Stromal cell of bone marrow (primary cell): Measurements from ENCODE around the gene AGAP3.

Source experiments
- DNase-seq: peaks from one replicate; pipeline ENCODE4 v3.0.0-alpha.2; 2012; ENCODE audit warnings: low read depth

The AGAP3 gene

GRCh38 chr7:151161757-151162156 is 75.5 kb downstream of the AGAP3 start:
- no peak for DNase-seq

- DNase-seq: no peak
These were observed 80.4 kb downstream of the AGAP3 start for GRCh38 chr7:151166629-151167196.

- no peak for DNase-seq
These were observed 81.1 kb downstream of the AGAP3 start, which contains the start of gene GBX1 for GRCh38 chr7:151167197-151167961. TSS of gene GBX1 (minus strand) at chr7:151167694. CDS start at chr7:151167548, 146 bp downstream.

- no peak for DNase-seq
These were observed 81.9 kb downstream of the AGAP3 start for GRCh38 chr7:151168003-151168786.

DNA sequence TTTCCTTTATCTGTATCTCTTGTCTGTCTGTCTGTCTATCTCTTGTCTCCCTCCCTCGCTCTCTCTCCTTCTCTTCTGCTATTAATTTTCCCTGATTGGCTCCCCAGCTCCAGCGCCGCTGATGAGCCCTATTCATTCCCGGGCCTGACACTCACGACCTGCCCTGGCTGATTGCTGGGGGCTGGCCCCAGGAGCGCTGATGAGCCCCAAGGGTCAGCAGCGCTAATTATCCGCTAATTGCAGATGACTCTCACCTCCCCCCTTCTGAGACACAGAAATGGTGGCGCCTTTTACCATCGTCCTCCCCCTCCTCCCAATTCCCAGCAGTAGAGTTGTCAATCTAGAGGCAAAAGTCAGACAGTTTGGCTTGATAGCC is 82.5 kb downstream of the AGAP3 start:
- no peak for DNase-seq

GRCh38 chr7:151172273-151173141 is 86.2 kb downstream of the AGAP3 start:
- peak; percentile 36 for DNase-seq

DNA sequence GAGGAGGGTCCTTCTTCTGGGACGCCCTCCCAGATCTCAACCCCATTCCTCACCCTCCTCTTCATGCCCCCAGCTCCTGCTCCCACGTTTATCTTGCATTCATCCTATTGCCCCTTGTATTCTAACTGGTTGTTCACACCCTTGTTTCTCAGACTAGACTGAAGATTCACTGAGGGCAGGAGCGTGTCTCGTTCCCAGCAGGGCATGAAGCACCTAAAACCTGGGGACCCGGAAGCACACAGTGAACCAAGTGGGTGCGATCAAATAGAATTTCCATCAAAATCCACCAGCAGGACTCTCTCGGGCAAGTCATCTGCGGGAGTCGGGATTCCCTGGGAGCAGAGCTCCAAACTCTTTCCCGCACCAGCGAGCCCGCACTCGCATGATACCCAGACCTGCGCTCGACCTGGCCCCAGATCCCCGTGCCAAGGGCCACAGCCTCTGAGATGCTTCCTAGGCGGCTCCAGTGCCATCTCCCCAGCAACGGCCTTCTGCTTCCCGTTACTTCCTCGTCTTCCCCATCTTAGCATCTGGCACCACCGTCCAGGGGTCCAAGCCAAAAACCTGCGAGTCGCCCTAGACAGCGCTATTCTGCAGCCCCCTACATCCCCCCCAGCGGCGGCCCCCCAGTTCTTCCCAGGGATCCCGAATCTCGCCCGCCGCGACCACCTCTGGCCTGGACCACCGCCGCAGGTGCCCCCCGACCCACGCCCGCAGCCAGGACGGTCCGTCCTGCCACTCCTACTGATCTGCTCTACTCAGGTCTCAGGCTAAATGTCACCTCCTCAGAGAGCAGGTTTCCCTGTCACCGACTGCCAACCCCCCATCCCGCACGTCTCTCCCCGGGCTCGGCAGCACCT is 87.3 kb downstream of the AGAP3 start:
- no peak for DNase-seq

DNA sequence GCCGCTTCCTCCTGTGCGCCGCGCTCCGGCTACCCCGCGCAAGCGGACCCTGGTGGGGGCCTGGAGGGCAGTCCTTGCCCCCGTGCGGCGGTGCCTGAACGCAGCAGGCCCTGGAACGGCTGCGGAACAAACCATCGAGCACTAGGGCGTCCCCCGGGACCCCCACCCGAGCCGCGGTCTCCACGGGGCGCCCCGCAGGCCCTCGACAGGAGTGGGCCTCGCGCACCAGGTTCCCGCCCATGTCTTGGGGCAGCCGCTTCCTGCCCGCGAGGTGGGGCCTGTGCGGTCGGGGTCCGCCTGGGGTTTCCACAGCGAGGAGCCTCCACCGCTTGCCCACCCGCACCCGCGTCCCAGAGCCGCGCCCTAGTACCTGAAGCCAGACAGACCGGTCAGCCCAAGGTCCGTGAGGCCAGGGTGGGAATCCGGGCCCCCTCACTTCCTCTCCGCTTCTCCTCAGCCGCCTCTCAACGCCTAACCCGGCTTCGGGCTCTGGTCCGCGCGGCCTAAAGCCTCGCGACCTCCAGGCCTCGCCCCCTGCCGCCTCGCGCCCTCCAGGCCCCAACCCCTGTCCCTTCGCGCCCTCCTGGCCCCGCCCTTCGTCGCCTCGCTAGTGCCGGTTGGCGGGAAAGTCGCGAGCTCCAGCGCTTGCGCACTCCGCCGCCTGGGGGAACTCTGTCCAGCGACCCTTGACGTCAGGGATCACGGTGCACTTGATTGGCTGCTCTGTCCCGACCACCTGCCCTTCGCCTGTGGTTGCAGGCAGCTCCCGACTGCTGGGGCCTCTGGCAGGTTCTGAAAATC is 88.2 kb downstream of the AGAP3 start:
- no peak for DNase-seq

DNA sequence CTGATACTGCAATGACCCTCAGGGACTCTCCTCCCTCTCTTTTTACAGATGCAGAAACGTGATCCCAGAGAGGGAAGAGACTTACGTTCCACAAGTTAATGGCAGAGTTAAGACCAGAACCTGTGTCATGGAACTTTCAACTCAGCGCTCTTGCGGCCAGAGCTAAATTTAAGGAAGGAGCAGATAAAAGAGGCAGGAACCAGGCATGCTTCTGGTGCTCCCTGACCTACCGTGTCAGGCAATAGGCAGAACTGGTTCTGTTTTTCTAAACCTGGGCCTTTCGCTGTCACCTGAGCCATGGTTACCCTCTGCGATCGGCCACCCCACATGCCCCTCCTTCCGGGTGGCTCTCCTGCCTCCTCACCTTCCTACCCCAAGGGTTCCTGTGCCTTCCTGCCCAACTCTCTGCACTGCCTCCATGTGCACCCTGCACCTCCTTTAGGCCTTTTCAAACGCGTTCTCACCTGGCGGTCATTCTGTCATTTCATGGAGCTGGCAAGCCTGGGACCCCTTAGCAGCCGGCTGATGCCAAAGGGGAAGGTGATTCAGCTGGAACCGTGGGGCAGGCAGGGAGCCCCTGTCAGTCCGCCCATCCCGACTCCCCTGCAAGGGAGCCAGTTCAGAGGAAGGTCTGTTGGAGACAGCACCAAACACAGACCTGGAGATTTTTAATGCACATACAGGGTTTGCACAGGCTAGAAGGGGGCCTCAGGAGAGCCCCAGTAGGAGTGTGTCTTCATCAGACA is 88.9 kb downstream of the AGAP3 start:
- no peak for DNase-seq

GRCh38 chr7:151175793-151176311 is 89.6 kb downstream of the AGAP3 start:
- no peak for DNase-seq

DNA sequence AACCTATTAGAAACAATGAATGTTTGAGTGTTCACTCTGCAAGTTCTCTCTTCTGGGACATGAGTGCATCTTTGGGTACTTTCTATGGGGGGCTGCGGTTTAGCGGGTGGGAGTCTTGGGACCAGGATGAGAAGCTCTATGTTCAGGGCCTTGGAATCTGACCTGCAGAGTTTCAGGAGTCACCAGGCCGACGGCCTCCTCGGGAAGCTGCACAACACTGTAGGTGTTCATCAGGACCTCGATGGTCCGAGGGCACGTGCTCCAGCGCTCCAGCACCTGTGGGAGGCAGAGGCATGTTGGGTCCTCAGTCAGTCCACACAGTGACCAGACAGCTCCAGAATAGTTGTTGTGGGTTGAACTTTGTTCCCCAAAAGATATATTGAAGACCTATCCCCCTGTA is 90.1 kb downstream of the AGAP3 start:
- no peak for DNase-seq

GRCh38 chr7:151177310-151177709 is 91.0 kb downstream of the AGAP3 start:
- no peak for DNase-seq

DNA sequence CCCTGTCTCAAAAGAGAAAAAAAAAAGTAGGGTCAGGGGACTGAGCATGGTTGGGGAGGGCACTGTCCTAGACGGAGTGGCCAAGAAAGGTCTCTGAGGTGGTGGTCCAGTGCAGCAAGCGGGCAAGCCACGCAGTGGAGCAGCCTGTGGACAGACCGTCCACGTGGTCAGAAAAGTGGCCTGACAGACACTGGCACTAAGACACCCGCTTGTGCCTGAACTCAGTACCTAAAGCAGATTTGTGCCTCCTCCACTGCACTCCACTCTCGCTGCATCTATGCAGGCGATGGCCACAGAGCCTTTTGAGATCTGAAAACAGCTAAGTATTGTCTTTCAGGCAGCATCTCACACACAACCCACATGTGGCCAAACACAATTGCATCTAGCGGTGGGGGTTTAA is 92.0 kb downstream of the AGAP3 start:
- DNase-seq: no peak

- no peak for DNase-seq
These were observed 92.6 kb downstream of the AGAP3 start for GRCh38 chr7:151178831-151179230.

DNA sequence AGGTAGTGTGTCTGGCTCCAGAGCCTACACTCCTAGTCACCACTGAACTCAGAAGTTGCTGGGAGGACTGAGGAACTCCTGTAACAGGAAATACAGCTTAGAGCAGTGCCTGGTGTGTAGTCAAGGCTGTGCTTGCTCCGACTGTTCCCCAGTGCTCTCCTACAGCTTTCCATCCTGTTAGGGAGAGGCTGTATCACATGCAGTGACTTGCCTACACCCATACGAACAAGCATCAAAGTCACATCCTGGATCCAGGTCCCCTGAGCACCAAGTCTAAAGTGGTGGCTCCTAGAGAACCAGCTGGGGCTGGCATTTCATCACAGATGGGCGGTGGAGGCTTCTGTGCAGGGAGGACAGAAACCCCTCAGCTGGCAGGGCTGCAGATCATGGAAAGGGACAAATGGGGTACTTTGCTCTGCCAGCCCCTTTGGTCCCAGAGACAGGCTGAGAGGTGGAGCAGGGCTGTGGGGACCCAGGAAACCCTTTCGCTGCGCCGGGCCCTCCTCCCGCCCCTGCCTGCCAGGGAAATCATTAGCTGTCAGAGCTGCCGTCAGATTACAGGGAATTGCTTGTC is 93.1 kb downstream of the AGAP3 start:
- no peak for DNase-seq

DNA sequence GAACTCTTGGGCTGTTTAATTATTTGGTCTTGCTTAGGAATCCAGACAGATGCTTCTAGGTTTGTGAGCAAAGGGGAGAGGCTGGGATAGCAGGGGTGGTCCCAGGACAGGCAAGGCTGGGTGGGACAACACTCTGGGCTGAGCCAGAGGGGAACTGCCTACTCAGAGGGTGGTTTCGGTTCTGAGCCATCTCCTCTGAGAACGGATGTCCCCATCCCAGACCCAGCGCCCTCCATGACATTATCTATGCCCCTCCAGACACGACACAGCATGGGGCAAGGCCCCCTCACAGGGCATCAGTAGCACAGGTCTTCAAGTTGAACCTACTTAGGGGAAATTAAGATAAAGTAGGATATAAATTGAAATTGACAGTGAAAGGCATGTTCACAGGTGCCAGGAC is 93.7 kb downstream of the AGAP3 start:
- DNase-seq: no peak

DNA sequence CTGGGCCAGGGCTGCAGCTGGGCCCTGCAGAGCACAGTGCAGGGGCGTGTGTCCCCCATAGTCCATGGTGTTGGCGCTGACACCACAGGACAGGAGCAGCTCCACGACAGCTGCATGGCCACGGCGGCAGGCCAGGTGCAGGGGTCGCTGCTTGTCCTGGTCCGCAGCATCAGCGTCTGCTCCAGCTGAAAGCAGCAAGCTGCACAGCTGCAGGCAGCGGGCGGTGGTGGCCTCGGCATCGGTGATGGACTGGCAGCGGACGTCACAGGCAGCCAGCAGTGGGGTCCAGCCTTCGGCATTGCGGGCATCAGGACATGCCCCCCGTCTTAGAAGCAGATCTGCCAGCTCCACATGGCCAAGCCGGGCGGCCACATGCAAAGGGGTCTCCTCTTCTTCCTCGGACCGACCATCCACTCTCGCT is 94.7 kb downstream of the AGAP3 start:
- no peak for DNase-seq

- no peak for DNase-seq
These were observed 99.7 kb downstream of the AGAP3 start for GRCh38 chr7:151185762-151186639.
